ENCODE results near the gene TFPI.

Gene TFPI

GRCh38 chr2:187554011-187554703, at the start of gene TFPI:
Gene TFPI, minus strand, starts transcription at chr2:187554435. Its CDS starts 50,667 bp downstream, at chr2:187503768.
- Histone ChIP-seq H4K20me1 (ENCODE audit: control insufficient read depth, insufficient read depth, low read depth, low read length) (no peaks in the 10 kb centered on the region), H3K27me3 (ENCODE audit: control insufficient read depth, low read length) (peaks cover 6% of the 10 kb centered on the region; the same call in 1 of the 2 replicates), H3K9me2 (replicated peaks; ENCODE audit: control insufficient read depth, low read length) (no peaks in the 10 kb centered on the region), H3K4me1 (ENCODE audit: control insufficient read depth, low read length) (no peaks in the 10 kb centered on the region), H3K27ac (ENCODE audit: low read depth, low read length) (no peak within 1 kb of the TSS), H3K36me3 (ENCODE audit: control insufficient read depth, low read length) (no peaks in the 10 kb centered on the region), H3F3A (ENCODE audit: control insufficient read depth, insufficient read depth) (no peaks in the 10 kb centered on the region), H3K79me2 (ENCODE audit: control insufficient read depth, low read length) (no peaks in the 10 kb centered on the region), H3K4me2 (ENCODE audit: low read length) (no peak within 1 kb of the TSS), H3K9me3 (ENCODE audit: control insufficient read depth, insufficient read depth, low read length) (no peaks in the 10 kb centered on the region), H3K4me3 (ENCODE audit: low read length) (no peak within 1 kb of the TSS)
- no peak for TF ChIP-seq EZH2phosphoT487 (IDR thresholded peaks at IDR 0.05; ENCODE audit: borderline replicate concordance, low read length)
- no peak for TF ChIP-seq CTCF (IDR thresholded peaks at IDR 0.05; ENCODE audit: low read depth, low read length, poor library complexity, severe bottlenecking)

DNA sequence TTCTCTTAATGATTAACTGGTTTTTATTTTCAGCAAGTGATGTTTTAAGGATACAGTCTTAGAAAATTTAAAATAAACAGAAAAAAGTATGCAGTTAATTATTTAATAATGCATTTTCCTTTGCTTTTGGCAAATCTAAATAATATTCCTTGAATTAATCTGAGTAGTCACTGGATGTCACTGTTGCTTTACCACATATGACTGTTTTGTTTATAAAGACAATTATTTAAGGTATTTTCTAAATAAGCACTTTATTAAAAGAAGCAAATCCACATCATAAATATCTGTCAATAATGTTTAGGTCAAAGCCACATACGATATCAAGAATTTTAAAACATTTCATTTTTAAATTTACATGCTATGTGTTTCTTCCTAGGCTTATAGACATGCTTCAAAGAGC, 40.6 kb upstream of the TFPI start:
- Histone ChIP-seq H3K27me3 (ENCODE audit: control insufficient read depth, low read length) (no peaks in the 10 kb centered on the region), H3K4me1 (ENCODE audit: control insufficient read depth, low read length) (no peaks in the 10 kb centered on the region), H3F3A (ENCODE audit: control insufficient read depth, insufficient read depth) (no peaks in the 10 kb centered on the region), H3K4me2 (ENCODE audit: low read length) (no peak overlapping the region), H3K27ac (ENCODE audit: low read depth, low read length) (no peak overlapping the region), H4K20me1 (ENCODE audit: control insufficient read depth, insufficient read depth, low read depth, low read length) (no peaks in the 10 kb centered on the region), H3K79me2 (ENCODE audit: control insufficient read depth, low read length) (no peaks in the 10 kb centered on the region), H3K36me3 (ENCODE audit: control insufficient read depth, low read length) (no peaks in the 10 kb centered on the region), H3K9me3 (ENCODE audit: control insufficient read depth, insufficient read depth, low read length) (no peaks in the 10 kb centered on the region), H3K4me3 (ENCODE audit: low read length) (no peak overlapping the region), H3K9me2 (replicated peaks; ENCODE audit: control insufficient read depth, low read length) (no peaks in the 10 kb centered on the region)
- TF ChIP-seq CTCF (IDR thresholded peaks at IDR 0.05; ENCODE audit: low read depth, low read length, poor library complexity, severe bottlenecking) (no peak), EZH2phosphoT487 (IDR thresholded peaks at IDR 0.05; ENCODE audit: borderline replicate concordance, low read length) (no peak)

GRCh38 chr2:187593697-187594096, 39.5 kb upstream of the TFPI start:
- Histone ChIP-seq H3K9me2 (replicated peaks; ENCODE audit: control insufficient read depth, low read length) (no peaks in the 10 kb centered on the region), H4K20me1 (ENCODE audit: control insufficient read depth, insufficient read depth, low read depth, low read length) (no peaks in the 10 kb centered on the region), H3F3A (ENCODE audit: control insufficient read depth, insufficient read depth) (no peaks in the 10 kb centered on the region), H3K4me3 (ENCODE audit: low read length) (no peak overlapping the region), H3K9me3 (ENCODE audit: control insufficient read depth, insufficient read depth, low read length) (no peaks in the 10 kb centered on the region), H3K4me1 (ENCODE audit: control insufficient read depth, low read length) (no peaks in the 10 kb centered on the region), H3K27ac (ENCODE audit: low read depth, low read length) (no peak overlapping the region), H3K36me3 (ENCODE audit: control insufficient read depth, low read length) (no peaks in the 10 kb centered on the region), H3K27me3 (ENCODE audit: control insufficient read depth, low read length) (no peaks in the 10 kb centered on the region), H3K79me2 (ENCODE audit: control insufficient read depth, low read length) (no peaks in the 10 kb centered on the region), H3K4me2 (ENCODE audit: low read length) (no peak overlapping the region)
- no peak for TF ChIP-seq CTCF (IDR thresholded peaks at IDR 0.05; ENCODE audit: low read depth, low read length, poor library complexity, severe bottlenecking)
- no peak for TF ChIP-seq EZH2phosphoT487 (IDR thresholded peaks at IDR 0.05; ENCODE audit: borderline replicate concordance, low read length)
